IMR-90 (cell line): ENCODE results near the gene PNMA6E. TPM values are rescaled to one million over a fixed set of nuclear protein-coding genes. Genes with fewer than 3 reads are reported as not detected.

Source experiments
- ATAC-seq: fragments of 200-7000 bp; cut with Tn5 transposase; 2 replicates; pipeline ENCODE4 v1.9.1; 2020; ENCODE audit warnings: low read depth, mild to moderate bottlenecking, moderate library complexity
- BruUV-seq: library from RNA; stranded (reverse); fragments of 400-500 nt; replicated peaks from 2 replicates; lab custom pipeline; 2021; lab: Mats Ljungman, UMichigan
- CTCF ChIA-PET: fragments of 300-600 bp; formaldehyde crosslinking; extraction: SDS; loops from one replicate; lab custom pipeline; 2021; ENCODE audit warnings: antibody characterized with exemption; lab: Yijun Ruan, JAX
- POLR2A ChIA-PET: fragments of 300-600 bp; sonication (Branson Sonifier 250); formaldehyde crosslinking; loops from one replicate; lab custom pipeline; 2022; ENCODE audit warnings: antibody characterized with exemption; ENCODE audit not compliant: unreplicated experiment; lab: Charles Lee
- DNase-seq: peaks from one replicate; pipeline ENCODE4 v3.0.0; 2013
- H2AFZ ChIP-seq: replicated peaks from 2 replicates; pipeline ENCODE3; 2013; ENCODE audit warnings: low read length, mild to moderate bottlenecking; ENCODE audit not compliant: poor library complexity
- H2AK5ac ChIP-seq: 2 replicates; pipeline ENCODE4 v1.6.1; 2013; ENCODE audit warnings: low read depth, low read length, inconsistent platforms
- H2AK9ac ChIP-seq: replicated peaks from 2 replicates; pipeline ENCODE3; 2013; ENCODE audit warnings: mild to moderate bottlenecking, low read depth, low read length, moderate library complexity; ENCODE audit not compliant: poor library complexity
- H2BK120ac ChIP-seq: 2 replicates; pipeline ENCODE4 v1.6.1; 2013; ENCODE audit warnings: low read depth, low read length, inconsistent platforms
- H2BK15ac ChIP-seq: 3 replicates; pipeline ENCODE4 v1.6.1; 2013; ENCODE audit warnings: low read depth, low read length, inconsistent platforms
- H2BK20ac ChIP-seq: 2 replicates; pipeline ENCODE4 v1.6.1; 2013; ENCODE audit warnings: low read depth, mild to moderate bottlenecking, inconsistent platforms, low read length, moderate library complexity
- H2BK5ac ChIP-seq: 2 replicates; pipeline ENCODE4 v1.6.1; 2013; ENCODE audit warnings: mild to moderate bottlenecking, low read depth, low read length, inconsistent platforms; ENCODE audit not compliant: poor library complexity, severe bottlenecking
- H3K14ac ChIP-seq: replicated peaks from 2 replicates; pipeline ENCODE4 v1.6.1; 2013; ENCODE audit warnings: low read depth, low read length, inconsistent platforms
- H3K18ac ChIP-seq: 2 replicates; pipeline ENCODE4 v1.6.1; 2013; ENCODE audit warnings: low read depth, low read length, control low read depth
- H3K23ac ChIP-seq: 2 replicates; pipeline ENCODE4 v1.6.1; 2013; ENCODE audit warnings: low read depth, low read length, inconsistent platforms
- H3K27ac ChIP-seq: 2 replicates; pipeline ENCODE4 v1.5.1; 2013; ENCODE audit warnings: mild to moderate bottlenecking, control low read depth, low read length; ENCODE audit not compliant: insufficient read depth
- H3K27me3 ChIP-seq: 2 replicates; pipeline ENCODE4 v1.6.1; 2013; ENCODE audit warnings: low read length; ENCODE audit not compliant: control insufficient read depth, insufficient read depth
- H3K36me3 ChIP-seq: 2 replicates; pipeline ENCODE4 v1.6.1; 2013; ENCODE audit warnings: low read length, mixed read lengths; ENCODE audit not compliant: control insufficient read depth, insufficient read depth
- H3K4ac ChIP-seq: 2 replicates; pipeline ENCODE4 v1.6.1; 2013; ENCODE audit warnings: low read depth, low read length, inconsistent platforms
- H3K4me1 ChIP-seq: 2 replicates; pipeline ENCODE4 v1.6.1; 2013; ENCODE audit warnings: low read length, mixed read lengths; ENCODE audit not compliant: control insufficient read depth, insufficient read depth
- H3K4me2 ChIP-seq: 2 replicates; pipeline ENCODE4 v1.6.1; 2013; ENCODE audit warnings: low read depth, mild to moderate bottlenecking, control low read depth, low read length, moderate library complexity
- H3K4me3 ChIP-seq: 2 replicates; pipeline ENCODE4 v1.5.1; 2013; ENCODE audit warnings: low read depth, mild to moderate bottlenecking, control low read depth, low read length, moderate library complexity; ENCODE audit not compliant: insufficient read depth
- H3K56ac ChIP-seq: 2 replicates; pipeline ENCODE4 v1.6.1; 2013; ENCODE audit warnings: low read length, inconsistent platforms; ENCODE audit not compliant: insufficient read depth; ENCODE audit errors: extremely low read depth
- H3K79me1 ChIP-seq, 2 experiments: 2 replicates each; pipeline ENCODE4 v1.6.1; 2013; ENCODE audit warnings: low read length in 2 of 2, inconsistent platforms in 1 of 2, low read depth in 1 of 2
- H3K9ac ChIP-seq: 2 replicates; pipeline ENCODE4 v1.6.1; 2013; ENCODE audit warnings: low read depth, low read length, control low read depth
- H3K9me1 ChIP-seq: 2 replicates; pipeline ENCODE4 v1.6.1; 2013; ENCODE audit warnings: low read length, inconsistent platforms; ENCODE audit not compliant: insufficient read depth
- H3K9me3 ChIP-seq: 2 replicates; pipeline ENCODE4 v1.6.1; 2013; ENCODE audit warnings: low read length; ENCODE audit not compliant: control insufficient read depth, insufficient read depth
- H4K20me1 ChIP-seq: 2 replicates; pipeline ENCODE4 v1.6.1; 2013; ENCODE audit warnings: low read length, inconsistent platforms; ENCODE audit not compliant: insufficient read depth
- H4K5ac ChIP-seq: 2 replicates; pipeline ENCODE4 v1.6.1; 2013; ENCODE audit warnings: mild to moderate bottlenecking, low read depth, low read length, control low read depth
- H4K8ac ChIP-seq, 2 experiments: 2 replicates each; pipeline ENCODE4 v1.6.1; 2013; ENCODE audit warnings: low read depth in 2 of 2, low read length in 2 of 2, control low read depth in 1 of 2, inconsistent platforms in 1 of 2
- H4K91ac ChIP-seq: 2 replicates; pipeline ENCODE4 v1.6.1; 2013; ENCODE audit warnings: low read depth, low read length, inconsistent platforms; ENCODE audit not compliant: insufficient read depth
- CHD1 ChIP-seq: IDR thresholded peaks from 2 replicates; pipeline ENCODE4 v1.6.1; 2012; ENCODE audit warnings: low read depth, low read length, improper control_type of control experiment
- FOS ChIP-seq: fragments of 150-350 bp; IDR thresholded peaks from 2 replicates; pipeline ENCODE4 v1.6.1; 2016; ENCODE audit warnings: low read depth, low read length
- MAFK ChIP-seq: IDR thresholded peaks from 2 replicates; pipeline ENCODE4 v1.6.1; 2012; ENCODE audit warnings: low read depth, low read length, improper control_type of control experiment
- MAZ ChIP-seq: IDR thresholded peaks from 2 replicates; pipeline ENCODE4 v1.6.1; 2012; ENCODE audit warnings: low read depth, mild to moderate bottlenecking, low read length, improper control_type of control experiment, moderate library complexity, borderline replicate concordance
- MXI1 ChIP-seq: IDR thresholded peaks from 2 replicates; pipeline ENCODE4 v1.6.1; 2012; ENCODE audit warnings: low read depth, mild to moderate bottlenecking, low read length, moderate library complexity, borderline replicate concordance
- NFE2L2 ChIP-seq: fragments of 150-350 bp; IDR thresholded peaks from 2 replicates; pipeline ENCODE4 v1.6.1; 2016; ENCODE audit warnings: low read depth, mild to moderate bottlenecking, low read length
- POLR2A ChIP-seq: IDR thresholded peaks from 2 replicates; pipeline ENCODE4 v1.6.1; 2012; ENCODE audit warnings: mild to moderate bottlenecking, low read depth, low read length
- RCOR1 ChIP-seq: IDR thresholded peaks from 2 replicates; pipeline ENCODE4 v1.6.1; 2012; ENCODE audit warnings: mild to moderate bottlenecking, low read length, improper control_type of control experiment; ENCODE audit not compliant: insufficient replicate concordance
- RFX5 ChIP-seq: IDR thresholded peaks from 2 replicates; pipeline ENCODE4 v1.8.0; 2012; ENCODE audit warnings: low read depth, mild to moderate bottlenecking, low read length, moderate library complexity
- SMC3 ChIP-seq: fragments of 150-350 bp; IDR thresholded peaks from 2 replicates; pipeline ENCODE4 v1.6.1; 2016; ENCODE audit warnings: low read depth, mild to moderate bottlenecking, antibody characterized with exemption, low read length, moderate library complexity
- WGBS, 2 experiments: methylation state at CpG; one replicate each; pipeline versions ENCODE4 v1.1.5 to v1.1.7; 2013; ENCODE audit warnings: missing lambda C conversion rate in 2 of 2; ENCODE audit not compliant: insufficient read length in 1 of 2; ENCODE audit errors: extremely low coverage in 2 of 2; 5-methylcytosine and 5-hydroxymethylcytosine counted together
- dilution Hi-C: fragments of 300-500 bp; cut with HindIII; formaldehyde crosslinking; loops from one replicate; pipeline ENCODE4 v1.14.3; 2018; ENCODE audit warnings: low sequenced_read_pairs; ENCODE audit not compliant: unreplicated experiment
- in situ Hi-C: fragments of 300-500 bp; cut with MboI; formaldehyde crosslinking; loops from 3 replicates; pipeline ENCODE4 v1.14.3; 2019; ENCODE audit warnings: low sequenced_read_pairs, inconsistent platforms, mixed read lengths
- intact Hi-C: fragments of 100-400 bp; cut with micrococcal nuclease; formaldehyde crosslinking; loops from 2 replicates; pipeline ENCODE4 v1.10.0; 2022
- polyA plus RNA-seq, 3 experiments: library from polyadenylated mRNA; depleted of rRNA; stranded (reverse); fragments of >200 nt; gene quantifications; 2 replicates each; pipeline ENCODE4 v1.2.3, GENCODE V29; 2012; ENCODE audit warnings: low replicate concordance in 1 of 3
- total RNA-seq: library from RNA; depleted of rRNA; stranded (reverse); fragments of >200 nt; gene quantifications from 2 replicates; pipeline ENCODE4 v1.2.3, GENCODE V29; 2012
- TF ChIP-seq, protein P1 (sequence below): conservative IDR thresholded peaks from 2 replicates; pipeline ENCODE4 v1.5.1; 2012; ENCODE audit warnings: mild to moderate bottlenecking, low read depth, low read length, improper control_type of control experiment
- TF ChIP-seq, protein P2 (sequence below): fragments of 150-350 bp; IDR thresholded peaks from 2 replicates; pipeline ENCODE4 v1.6.1; 2016; ENCODE audit warnings: low read depth, mild to moderate bottlenecking, low read length, moderate library complexity, borderline replicate concordance
- TF ChIP-seq, protein P3 (sequence below): fragments of 150-350 bp; IDR thresholded peaks from 2 replicates; pipeline ENCODE4 v1.6.1; 2017; ENCODE audit warnings: mild to moderate bottlenecking, antibody characterized with exemption, low read length, low read depth

Gene PNMA6E
- total and polyA plus RNA-seq, 2 of the 4 experiments (the other 2 are of a cell fraction) = not detected

DNA sequence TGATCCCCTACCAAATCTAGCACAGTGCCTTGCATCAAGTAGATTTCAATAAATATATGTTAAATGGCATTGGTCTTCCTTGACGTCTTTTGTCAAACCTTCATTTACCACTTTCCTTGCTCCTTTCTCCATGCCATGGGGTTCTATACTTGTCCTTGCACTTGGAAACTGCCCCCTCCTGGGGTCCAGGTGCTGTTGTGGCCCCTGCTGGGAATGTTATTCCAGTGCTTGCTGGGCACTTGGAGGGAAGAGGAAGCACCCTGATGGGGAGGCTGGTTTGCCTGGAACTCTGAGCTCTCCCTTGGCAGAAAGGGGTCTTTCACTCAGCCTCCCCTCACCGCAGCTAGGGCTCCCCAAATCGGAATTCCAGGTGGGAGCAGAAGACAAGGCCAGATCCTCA lies 48.3 kb downstream of the PNMA6E start:
- H3K9me3 ChIP-seq = peaks cover 3% of the 10 kb centered on the region; the same call in 1 of the 2 replicates
- H3K27me3 ChIP-seq = no peaks in the 10 kb centered on the region
- no peak overlapping the region for H3K4me3 ChIP-seq
- H4K5ac ChIP-seq = no peak overlapping the region
- no peak overlapping the region for H3K4ac ChIP-seq
- no peak overlapping the region for H2AFZ ChIP-seq
- no TSS peak for BruUV-seq
- H2BK5ac ChIP-seq = no peak overlapping the region
- H3K56ac ChIP-seq = no peak overlapping the region
- ChIA-PET CTCF (no interaction called here), POLR2A (no interaction called here)
- no peak overlapping the region for H4K91ac ChIP-seq
- WGBS, 2 experiments = no CpG with 5 or more reads among the region's 3 CpGs
- H3K9ac ChIP-seq = no peak overlapping the region
- intact Hi-C loops (no loop called here), dilution Hi-C loops (no loop called here), in situ Hi-C loops (no loop called here)
- no peaks in the 10 kb centered on the region for H3K79me1 ChIP-seq
- H3K36me3 ChIP-seq = peaks cover 11% of the 10 kb centered on the region
- H3K4me1 ChIP-seq = no peaks in the 10 kb centered on the region
- no peak overlapping the region for H3K18ac ChIP-seq
- H3K14ac ChIP-seq = no peak overlapping the region
- H2BK120ac ChIP-seq = no peak overlapping the region
- no peaks in the 10 kb centered on the region for H4K20me1 ChIP-seq
- ATAC-seq (no peak), DNase-seq (no peak)
- H2BK15ac ChIP-seq = no peak overlapping the region
- H2AK9ac ChIP-seq = no peak overlapping the region
- no peak overlapping the region for H3K4me2 ChIP-seq
- TF ChIP-seq RFX5 = no peak
- TF ChIP-seq, protein P1, sequence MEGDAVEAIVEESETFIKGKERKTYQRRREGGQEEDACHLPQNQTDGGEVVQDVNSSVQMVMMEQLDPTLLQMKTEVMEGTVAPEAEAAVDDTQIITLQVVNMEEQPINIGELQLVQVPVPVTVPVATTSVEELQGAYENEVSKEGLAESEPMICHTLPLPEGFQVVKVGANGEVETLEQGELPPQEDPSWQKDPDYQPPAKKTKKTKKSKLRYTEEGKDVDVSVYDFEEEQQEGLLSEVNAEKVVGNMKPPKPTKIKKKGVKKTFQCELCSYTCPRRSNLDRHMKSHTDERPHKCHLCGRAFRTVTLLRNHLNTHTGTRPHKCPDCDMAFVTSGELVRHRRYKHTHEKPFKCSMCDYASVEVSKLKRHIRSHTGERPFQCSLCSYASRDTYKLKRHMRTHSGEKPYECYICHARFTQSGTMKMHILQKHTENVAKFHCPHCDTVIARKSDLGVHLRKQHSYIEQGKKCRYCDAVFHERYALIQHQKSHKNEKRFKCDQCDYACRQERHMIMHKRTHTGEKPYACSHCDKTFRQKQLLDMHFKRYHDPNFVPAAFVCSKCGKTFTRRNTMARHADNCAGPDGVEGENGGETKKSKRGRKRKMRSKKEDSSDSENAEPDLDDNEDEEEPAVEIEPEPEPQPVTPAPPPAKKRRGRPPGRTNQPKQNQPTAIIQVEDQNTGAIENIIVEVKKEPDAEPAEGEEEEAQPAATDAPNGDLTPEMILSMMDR = no peak
- no peak for TF ChIP-seq MAFK
- TF ChIP-seq SMC3 = no peak
- no peak for TF ChIP-seq FOS
- TF ChIP-seq NFE2L2 = no peak
- TF ChIP-seq, protein P2, sequence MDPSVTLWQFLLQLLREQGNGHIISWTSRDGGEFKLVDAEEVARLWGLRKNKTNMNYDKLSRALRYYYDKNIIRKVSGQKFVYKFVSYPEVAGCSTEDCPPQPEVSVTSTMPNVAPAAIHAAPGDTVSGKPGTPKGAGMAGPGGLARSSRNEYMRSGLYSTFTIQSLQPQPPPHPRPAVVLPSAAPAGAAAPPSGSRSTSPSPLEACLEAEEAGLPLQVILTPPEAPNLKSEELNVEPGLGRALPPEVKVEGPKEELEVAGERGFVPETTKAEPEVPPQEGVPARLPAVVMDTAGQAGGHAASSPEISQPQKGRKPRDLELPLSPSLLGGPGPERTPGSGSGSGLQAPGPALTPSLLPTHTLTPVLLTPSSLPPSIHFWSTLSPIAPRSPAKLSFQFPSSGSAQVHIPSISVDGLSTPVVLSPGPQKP = no peak
- TF ChIP-seq MAZ = no peak
- TF ChIP-seq CHD1 = no peak
- no peak for TF ChIP-seq MXI1
- TF ChIP-seq RCOR1 = no peak
- no peak for TF ChIP-seq POLR2A
- TF ChIP-seq, protein P3, sequence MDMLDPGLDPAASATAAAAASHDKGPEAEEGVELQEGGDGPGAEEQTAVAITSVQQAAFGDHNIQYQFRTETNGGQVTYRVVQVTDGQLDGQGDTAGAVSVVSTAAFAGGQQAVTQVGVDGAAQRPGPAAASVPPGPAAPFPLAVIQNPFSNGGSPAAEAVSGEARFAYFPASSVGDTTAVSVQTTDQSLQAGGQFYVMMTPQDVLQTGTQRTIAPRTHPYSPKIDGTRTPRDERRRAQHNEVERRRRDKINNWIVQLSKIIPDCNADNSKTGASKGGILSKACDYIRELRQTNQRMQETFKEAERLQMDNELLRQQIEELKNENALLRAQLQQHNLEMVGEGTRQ = no peak
- H4K8ac ChIP-seq = no peak overlapping the region
- no peak overlapping the region for H3K27ac ChIP-seq
- H2AK5ac ChIP-seq = no peak overlapping the region
- no peak overlapping the region for H3K23ac ChIP-seq
- H2BK20ac ChIP-seq = no peak overlapping the region
- H3K9me1 ChIP-seq = no peaks in the 10 kb centered on the region
